ENCODE results near the gene HEATR5A.

HEATR5A gene

GRCh38 chr14:31287294-31287972 lies 132.9 kb downstream of the HEATR5A start:
- no peak for DNase-seq (ENCODE audit: low read depth)
- H3K4me3 ChIP-seq (ENCODE audit: low read depth, low read length) = no peak overlapping the region
- TF ChIP-seq CTCF (IDR thresholded peaks at IDR 0.05; ENCODE audit: insufficient read depth, low read depth, low read length, missing control alignments) = no peak

- peak; percentile 41 for DNase-seq (ENCODE audit: low read depth)
- H3K4me3 ChIP-seq (ENCODE audit: low read depth, low read length) = no peak overlapping the region
- TF ChIP-seq CTCF (IDR thresholded peaks at IDR 0.05; ENCODE audit: insufficient read depth, low read depth, low read length, missing control alignments) = peak; percentile 54
Measured at GRCh38 chr14:31286456-31287293, 133.7 kb downstream of the HEATR5A start.

GRCh38 chr14:31283578-31284252 lies 136.6 kb downstream of the HEATR5A start:
- no peak for TF ChIP-seq CTCF (IDR thresholded peaks at IDR 0.05; ENCODE audit: insufficient read depth, low read depth, low read length, missing control alignments)
- no peak overlapping the region for H3K4me3 ChIP-seq (ENCODE audit: low read depth, low read length)
- DNase-seq (ENCODE audit: low read depth) = peak; percentile 36

GRCh38 chr14:31283153-31283552 lies 137.2 kb downstream of the HEATR5A start:
- DNase-seq (ENCODE audit: low read depth) = no peak
- no peak for TF ChIP-seq CTCF (IDR thresholded peaks at IDR 0.05; ENCODE audit: insufficient read depth, low read depth, low read length, missing control alignments)
- no peak overlapping the region for H3K4me3 ChIP-seq (ENCODE audit: low read depth, low read length)

- TF ChIP-seq CTCF (IDR thresholded peaks at IDR 0.05; ENCODE audit: insufficient read depth, low read depth, low read length, missing control alignments) = no peak
- H3K4me3 ChIP-seq (ENCODE audit: low read depth, low read length) = no peak overlapping the region
- DNase-seq (ENCODE audit: low read depth) = no peak
Measured at GRCh38 chr14:31280871-31281220, 139.5 kb downstream of the HEATR5A start.

GRCh38 chr14:31280132-31280870 lies 140.0 kb downstream of the HEATR5A start:
- no peak for DNase-seq (ENCODE audit: low read depth)
- no peak for TF ChIP-seq CTCF (IDR thresholded peaks at IDR 0.05; ENCODE audit: insufficient read depth, low read depth, low read length, missing control alignments)
- no peak overlapping the region for H3K4me3 ChIP-seq (ENCODE audit: low read depth, low read length)

All from GM12865 (cell line).